ENCODE data around the gene GP1BA. TPM values are rescaled to one million over a fixed set of nuclear protein-coding genes. Genes with fewer than 3 reads are reported as not detected.

GP1BA gene
- total RNA-seq, 1 donor from 2014 or later = under 0.01 TPM

DNA sequence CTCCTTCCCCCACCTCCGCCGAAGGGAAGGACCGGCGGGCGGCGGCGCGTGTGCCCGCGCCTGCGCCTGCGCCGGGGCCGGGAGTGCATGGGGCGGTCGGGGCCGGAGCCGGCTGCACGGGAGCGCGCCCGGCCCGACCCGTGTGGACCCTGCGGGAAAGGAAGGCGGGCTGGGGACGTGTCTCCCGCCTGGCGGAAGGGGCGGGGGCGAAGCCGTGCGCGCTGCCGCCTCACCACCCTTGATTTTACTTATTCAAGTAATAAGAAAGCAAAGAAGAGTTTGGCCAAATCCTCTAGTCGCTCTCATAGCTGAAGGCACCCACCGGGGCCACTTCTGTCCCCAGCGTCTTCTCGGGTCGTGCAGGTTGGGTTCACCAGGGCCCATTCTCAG is 16.8 kb downstream of the GP1BA start:
- Histone ChIP-seq H3K27me3 (ENCODE audit: control insufficient read depth in 3 of 3, insufficient read depth in 3 of 3, low read length in 3 of 3) (no peaks in the 10 kb centered on the region), H3K36me3 (ENCODE audit: control insufficient read depth in 3 of 3, insufficient read depth in 3 of 3, low read length in 3 of 3) (peaks cover 32 to 44% (median 37%) of the 10 kb centered on the region in 3 donors), H3K4me3 (ENCODE audit: low read length in 3 of 3) (peak overlapping the region; percentile 91 to 98 (median 95)), H3K27ac (ENCODE audit: low read depth, low read length) (peak overlapping the region; percentile 98), H3K4me1 (ENCODE audit: control insufficient read depth in 3 of 3, insufficient read depth in 3 of 3, low read length in 3 of 3) (peaks cover 42 to 64% (median 45%) of the 10 kb centered on the region in 3 donors), H3K9ac (ENCODE audit: low read depth in 1 of 3, low read length in 3 of 3) (peak overlapping the region; percentile 77 to 90 (median 89)), H3K9me3 (ENCODE audit: control insufficient read depth in 3 of 3, low read length in 3 of 3) (no peaks in the 10 kb centered on the region)

DNA sequence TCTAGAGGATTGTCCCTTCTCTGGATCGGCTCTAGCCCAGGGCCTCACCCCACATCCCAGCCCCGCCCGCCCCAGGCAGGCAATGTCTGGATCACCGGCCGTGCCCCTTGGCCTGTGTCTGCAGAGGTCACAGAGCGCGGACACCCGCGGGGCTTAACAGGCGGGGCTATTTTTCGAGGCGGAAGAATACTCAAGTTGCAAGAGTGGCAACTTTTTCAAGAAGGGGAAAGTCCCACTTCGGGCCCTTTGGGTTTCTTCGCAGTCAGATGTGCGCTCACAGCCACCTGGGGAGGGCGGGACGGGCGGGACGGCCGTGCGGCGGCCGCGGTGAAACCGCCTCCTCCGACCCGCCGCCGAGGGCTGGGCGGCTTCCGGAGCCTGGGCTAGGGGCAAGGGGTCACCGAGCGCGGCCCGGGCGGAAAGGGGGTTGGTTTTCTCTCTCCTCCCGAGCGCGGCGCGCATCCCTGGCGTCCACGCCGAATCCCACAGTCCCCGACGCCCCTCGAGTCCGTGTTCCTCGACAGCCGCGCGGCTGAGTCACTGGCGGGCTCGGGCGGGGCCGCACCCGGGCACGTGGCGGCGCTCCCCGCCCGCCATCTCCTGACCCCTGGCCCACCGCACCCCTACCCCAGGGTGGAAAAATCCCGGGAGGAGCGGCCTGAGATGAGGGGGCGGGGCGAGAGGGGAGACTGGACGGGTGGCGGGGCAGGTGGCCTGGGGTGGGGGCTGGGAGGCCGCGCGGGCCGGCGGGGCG is 17.4 kb downstream of the GP1BA start:
- H3K4me1 ChIP-seq (ENCODE audit: control insufficient read depth in 3 of 3, insufficient read depth in 3 of 3, low read length in 3 of 3) = peaks cover 44 to 66% (median 51%) of the 10 kb centered on the region in 3 donors
- H3K27me3 ChIP-seq (ENCODE audit: control insufficient read depth in 3 of 3, insufficient read depth in 3 of 3, low read length in 3 of 3) = no peaks in the 10 kb centered on the region
- H3K9me3 ChIP-seq (ENCODE audit: control insufficient read depth in 3 of 3, low read length in 3 of 3) = no peaks in the 10 kb centered on the region
- peaks cover 31 to 39% (median 34%) of the 10 kb centered on the region in 3 donors for H3K36me3 ChIP-seq (ENCODE audit: control insufficient read depth in 3 of 3, insufficient read depth in 3 of 3, low read length in 3 of 3)
- peak overlapping the region; percentile 74 to 98 (median 83) for H3K4me3 ChIP-seq (ENCODE audit: low read length in 3 of 3)
- H3K27ac ChIP-seq (ENCODE audit: low read depth, low read length) = peak overlapping the region; percentile 98
- peak overlapping the region; percentile 77 to 90 (median 89) for H3K9ac ChIP-seq (ENCODE audit: low read depth in 1 of 3, low read length in 3 of 3)

DNA sequence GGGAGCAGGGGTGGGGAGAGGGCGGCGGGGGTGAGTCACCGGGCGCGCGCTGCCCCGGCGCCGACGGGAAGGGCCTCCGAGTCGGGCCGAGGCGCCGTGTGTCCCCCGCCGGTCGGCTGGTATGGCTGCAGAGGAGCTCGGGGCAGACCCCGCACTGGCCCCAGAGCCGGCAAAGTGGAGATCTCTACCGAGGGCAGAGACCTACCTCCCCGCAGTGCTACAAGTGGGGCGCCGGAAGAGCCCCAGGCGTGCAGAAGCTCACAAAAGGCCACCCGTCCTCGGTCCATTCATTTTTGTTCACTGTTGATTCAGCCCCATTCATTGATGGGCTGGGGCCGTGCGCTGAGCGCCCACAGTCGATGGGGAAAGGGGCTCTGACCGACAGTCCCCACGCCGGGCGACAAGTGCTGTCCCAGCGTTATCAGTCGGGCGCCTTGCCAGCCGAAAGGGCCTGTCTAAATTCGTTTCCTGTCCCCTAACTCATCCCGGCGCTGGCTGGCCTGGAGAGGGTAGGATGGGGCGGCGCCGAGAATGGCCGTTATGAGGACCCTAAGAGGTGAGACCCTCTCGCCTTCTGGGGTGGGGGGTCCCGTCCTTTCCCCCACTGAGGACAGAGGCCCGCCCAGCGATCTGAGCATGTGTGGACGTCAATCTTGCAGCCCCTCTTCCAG is 18.1 kb downstream of the GP1BA start:
- H3K27ac ChIP-seq (ENCODE audit: low read depth, low read length) = peak overlapping the region; percentile 98
- H3K9me3 ChIP-seq (ENCODE audit: control insufficient read depth in 3 of 3, low read length in 3 of 3) = no peaks in the 10 kb centered on the region
- H3K27me3 ChIP-seq (ENCODE audit: control insufficient read depth in 3 of 3, insufficient read depth in 3 of 3, low read length in 3 of 3) = no peaks in the 10 kb centered on the region
- H3K9ac ChIP-seq (ENCODE audit: low read depth in 1 of 3, low read length in 3 of 3) = peak overlapping the region; percentile 89 to 99 (median 97)
- peaks cover 29 to 38% (median 32%) of the 10 kb centered on the region in 3 donors for H3K36me3 ChIP-seq (ENCODE audit: control insufficient read depth in 3 of 3, insufficient read depth in 3 of 3, low read length in 3 of 3)
- peak overlapping the region; percentile 81 to 86 (median 85) for H3K4me3 ChIP-seq (ENCODE audit: low read length in 3 of 3)
- peaks cover 42 to 64% (median 49%) of the 10 kb centered on the region in 3 donors for H3K4me1 ChIP-seq (ENCODE audit: control insufficient read depth in 3 of 3, insufficient read depth in 3 of 3, low read length in 3 of 3)

DNA sequence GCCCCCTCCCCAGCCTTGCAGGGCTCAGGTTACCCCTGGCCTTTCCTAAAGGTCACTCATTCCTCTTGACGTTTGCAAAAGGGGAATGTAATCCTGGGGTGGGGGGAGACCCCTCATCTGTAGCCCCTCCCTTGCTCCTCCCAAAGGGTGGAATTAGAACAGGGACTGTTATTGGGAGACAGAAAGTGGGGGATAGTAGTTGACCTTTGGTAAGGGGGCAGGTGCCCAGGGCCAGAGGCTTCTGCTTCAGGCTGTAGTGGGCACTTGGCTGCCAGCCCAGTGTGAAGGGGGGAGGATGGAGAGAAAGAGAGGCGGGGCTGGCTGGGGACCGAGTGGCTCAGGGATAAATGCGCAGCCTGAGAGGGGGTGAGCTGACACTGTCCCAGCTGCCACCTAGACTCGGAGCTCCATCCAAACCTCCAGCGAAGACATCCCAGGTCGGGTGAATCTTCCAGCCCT is 18.7 kb downstream of the GP1BA start, which contains the start of gene ENO3:
Gene ENO3 (plus strand): TSS at position 374 of the 459 bp plus-strand sequence. CDS start 711 bp downstream, outside the sequence.
- H3K36me3 ChIP-seq (ENCODE audit: control insufficient read depth in 3 of 3, insufficient read depth in 3 of 3, low read length in 3 of 3) = peaks cover 31 to 38% (median 33%) of the 10 kb centered on the region in 3 donors
- H3K9ac ChIP-seq (ENCODE audit: low read depth in 1 of 3, low read length in 3 of 3) = peak within 1 kb of the TSS; percentile 89 to 99 (median 97)
- peak within 1 kb of the TSS; percentile 81 to 86 (median 85) for H3K4me3 ChIP-seq (ENCODE audit: low read length in 3 of 3)
- peaks cover 41 to 64% (median 49%) of the 10 kb centered on the region in 3 donors for H3K4me1 ChIP-seq (ENCODE audit: control insufficient read depth in 3 of 3, insufficient read depth in 3 of 3, low read length in 3 of 3)
- H3K27ac ChIP-seq (ENCODE audit: low read depth, low read length) = peak within 1 kb of the TSS; percentile 98
- H3K9me3 ChIP-seq (ENCODE audit: control insufficient read depth in 3 of 3, low read length in 3 of 3) = no peaks in the 10 kb centered on the region
- H3K27me3 ChIP-seq (ENCODE audit: control insufficient read depth in 3 of 3, insufficient read depth in 3 of 3, low read length in 3 of 3) = no peaks in the 10 kb centered on the region

DNA sequence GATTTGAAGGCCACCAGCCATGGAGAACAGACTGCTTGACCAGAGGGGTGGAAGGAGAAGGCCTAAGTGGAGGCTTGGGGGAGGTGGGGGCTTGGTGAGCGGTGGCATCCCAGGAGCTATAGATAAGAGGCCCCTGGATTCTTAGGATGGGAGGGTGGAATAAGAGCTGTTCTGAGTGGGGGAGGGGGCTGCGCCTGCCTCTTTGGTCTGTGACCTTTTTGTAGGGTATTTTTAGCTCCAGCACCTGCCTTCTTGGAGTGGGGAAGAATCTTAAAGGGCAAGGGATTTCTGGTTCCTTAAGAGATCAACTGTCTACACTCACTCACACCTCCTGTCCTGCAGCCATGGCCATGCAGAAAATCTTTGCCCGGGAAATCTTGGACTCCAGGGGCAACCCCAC is 19.4 kb downstream of the GP1BA start:
- H3K27ac ChIP-seq (ENCODE audit: low read depth, low read length) = peak overlapping the region; percentile 98
- H3K4me1 ChIP-seq (ENCODE audit: control insufficient read depth in 3 of 3, insufficient read depth in 3 of 3, low read length in 3 of 3) = peaks cover 41 to 64% (median 49%) of the 10 kb centered on the region in 3 donors
- no peaks in the 10 kb centered on the region for H3K9me3 ChIP-seq (ENCODE audit: control insufficient read depth in 3 of 3, low read length in 3 of 3)
- peak overlapping the region; percentile 89 to 99 (median 97) for H3K9ac ChIP-seq (ENCODE audit: low read depth in 1 of 3, low read length in 3 of 3)
- peaks cover 32 to 40% (median 36%) of the 10 kb centered on the region in 3 donors for H3K36me3 ChIP-seq (ENCODE audit: control insufficient read depth in 3 of 3, insufficient read depth in 3 of 3, low read length in 3 of 3)
- H3K4me3 ChIP-seq (ENCODE audit: low read length in 3 of 3) = peak overlapping the region; percentile 81 to 86 (median 85)
- no peaks in the 10 kb centered on the region for H3K27me3 ChIP-seq (ENCODE audit: control insufficient read depth in 3 of 3, insufficient read depth in 3 of 3, low read length in 3 of 3)

DNA sequence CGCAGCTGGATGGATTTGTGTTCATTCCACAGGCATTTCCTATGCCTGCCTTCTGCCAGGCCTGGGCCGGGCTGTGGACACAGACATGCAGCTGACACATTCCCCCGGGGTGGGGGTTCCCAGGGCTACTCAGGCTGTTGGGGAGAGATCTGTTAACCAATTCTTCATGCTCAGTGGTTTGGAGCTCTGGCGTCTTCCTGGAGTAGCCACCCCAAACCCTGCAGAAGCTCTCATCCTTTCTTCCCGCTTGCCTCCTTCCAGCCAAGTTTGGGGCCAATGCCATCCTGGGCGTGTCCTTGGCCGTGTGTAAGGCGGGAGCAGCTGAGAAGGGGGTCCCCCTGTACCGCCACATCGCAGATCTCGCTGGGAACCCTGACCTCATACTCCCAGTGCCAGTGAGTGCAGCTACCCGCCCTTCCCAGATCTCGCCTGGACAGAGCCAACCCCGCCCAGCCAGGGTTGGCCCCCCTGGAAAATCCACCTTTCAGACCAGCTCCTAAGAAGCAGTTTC is 21.4 kb downstream of the GP1BA start:
- Histone ChIP-seq H3K9ac (ENCODE audit: low read depth in 1 of 3, low read length in 3 of 3) (peak overlapping the region; percentile 84 to 99 (median 89)), H3K27ac (ENCODE audit: low read depth, low read length) (peak overlapping the region; percentile 65), H3K27me3 (ENCODE audit: control insufficient read depth in 3 of 3, insufficient read depth in 3 of 3, low read length in 3 of 3) (no peaks in the 10 kb centered on the region), H3K9me3 (ENCODE audit: control insufficient read depth in 3 of 3, low read length in 3 of 3) (no peaks in the 10 kb centered on the region), H3K36me3 (ENCODE audit: control insufficient read depth in 3 of 3, insufficient read depth in 3 of 3, low read length in 3 of 3) (peaks cover 36 to 48% (median 44%) of the 10 kb centered on the region in 3 donors), H3K4me1 (ENCODE audit: control insufficient read depth in 3 of 3, insufficient read depth in 3 of 3, low read length in 3 of 3) (peaks cover 45 to 67% (median 46%) of the 10 kb centered on the region in 3 donors), H3K4me3 (ENCODE audit: low read length in 3 of 3) (peak overlapping the region; percentile 81 to 86 (median 85))

DNA sequence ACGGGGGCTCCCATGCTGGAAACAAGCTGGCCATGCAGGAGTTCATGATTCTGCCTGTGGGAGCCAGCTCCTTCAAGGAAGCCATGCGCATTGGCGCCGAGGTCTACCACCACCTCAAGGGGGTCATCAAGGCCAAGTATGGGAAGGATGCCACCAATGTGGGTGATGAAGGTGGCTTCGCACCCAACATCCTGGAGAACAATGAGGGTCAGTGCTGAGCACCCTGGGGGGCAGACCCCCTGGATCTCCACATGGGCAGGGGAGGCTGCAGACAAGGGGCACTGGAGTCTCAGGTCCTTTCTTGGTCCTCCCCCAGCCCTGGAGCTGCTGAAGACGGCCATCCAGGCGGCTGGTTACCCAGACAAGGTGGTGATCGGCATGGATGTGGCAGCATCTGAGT is 23.0 kb downstream of the GP1BA start:
- H3K4me1 ChIP-seq (ENCODE audit: control insufficient read depth in 3 of 3, insufficient read depth in 3 of 3, low read length in 3 of 3) = peaks cover 45 to 78% (median 52%) of the 10 kb centered on the region in 3 donors
- H3K9me3 ChIP-seq (ENCODE audit: control insufficient read depth in 3 of 3, low read length in 3 of 3) = no peaks in the 10 kb centered on the region
- H3K4me3 ChIP-seq (ENCODE audit: low read length in 3 of 3) = peak overlapping the region; percentile 51 to 70 (median 56)
- no peaks in the 10 kb centered on the region for H3K27me3 ChIP-seq (ENCODE audit: control insufficient read depth in 3 of 3, insufficient read depth in 3 of 3, low read length in 3 of 3)
- peaks cover 42 to 58% (median 53%) of the 10 kb centered on the region in 3 donors for H3K36me3 ChIP-seq (ENCODE audit: control insufficient read depth in 3 of 3, insufficient read depth in 3 of 3, low read length in 3 of 3)
- peak overlapping the region; percentile 53 to 73 (median 61) for H3K9ac ChIP-seq (ENCODE audit: low read depth in 1 of 3, low read length in 3 of 3)
- no peak overlapping the region for H3K27ac ChIP-seq (ENCODE audit: low read depth, low read length)

DNA sequence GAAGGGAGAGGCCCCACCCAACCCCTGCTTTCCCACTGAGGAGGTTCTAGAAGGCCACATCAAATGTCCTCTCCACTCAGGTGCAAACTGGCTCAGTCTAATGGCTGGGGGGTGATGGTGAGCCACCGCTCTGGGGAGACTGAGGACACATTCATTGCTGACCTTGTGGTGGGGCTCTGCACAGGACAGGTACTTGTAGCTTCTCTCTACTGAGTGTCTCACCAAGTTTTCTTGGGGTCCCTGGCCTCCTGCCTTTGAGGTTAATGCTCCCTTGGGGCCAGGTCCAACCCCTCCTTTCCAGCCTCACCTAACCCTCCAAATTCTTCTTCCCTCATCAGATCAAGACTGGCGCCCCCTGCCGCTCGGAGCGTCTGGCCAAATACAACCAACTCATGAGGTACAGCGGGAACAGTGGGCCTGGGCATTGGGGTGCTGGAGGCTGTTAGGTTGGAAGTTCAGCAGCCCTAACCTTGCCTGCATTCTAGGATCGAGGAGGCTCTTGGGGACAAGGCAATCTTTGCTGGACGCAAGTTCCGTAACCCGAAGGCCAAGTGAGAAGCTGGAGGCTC is 24.5 kb downstream of the GP1BA start:
- Histone ChIP-seq H3K27me3 (ENCODE audit: control insufficient read depth in 3 of 3, insufficient read depth in 3 of 3, low read length in 3 of 3) (no peaks in the 10 kb centered on the region), H3K27ac (ENCODE audit: low read depth, low read length) (peak overlapping the region; percentile 54), H3K9me3 (ENCODE audit: control insufficient read depth in 3 of 3, low read length in 3 of 3) (no peaks in the 10 kb centered on the region), H3K4me3 (ENCODE audit: low read length in 3 of 3) (peak overlapping the region; percentile 23 to 70 (median 54)), H3K36me3 (ENCODE audit: control insufficient read depth in 3 of 3, insufficient read depth in 3 of 3, low read length in 3 of 3) (peaks cover 52 to 63% (median 62%) of the 10 kb centered on the region in 3 donors), H3K4me1 (ENCODE audit: control insufficient read depth in 3 of 3, insufficient read depth in 3 of 3, low read length in 3 of 3) (peaks cover 40 to 63% (median 45%) of the 10 kb centered on the region in 3 donors), H3K9ac (ENCODE audit: low read depth in 1 of 3, low read length in 3 of 3) (peak overlapping the region in 2 of 3 donors; percentile 38 to 73)

DNA sequence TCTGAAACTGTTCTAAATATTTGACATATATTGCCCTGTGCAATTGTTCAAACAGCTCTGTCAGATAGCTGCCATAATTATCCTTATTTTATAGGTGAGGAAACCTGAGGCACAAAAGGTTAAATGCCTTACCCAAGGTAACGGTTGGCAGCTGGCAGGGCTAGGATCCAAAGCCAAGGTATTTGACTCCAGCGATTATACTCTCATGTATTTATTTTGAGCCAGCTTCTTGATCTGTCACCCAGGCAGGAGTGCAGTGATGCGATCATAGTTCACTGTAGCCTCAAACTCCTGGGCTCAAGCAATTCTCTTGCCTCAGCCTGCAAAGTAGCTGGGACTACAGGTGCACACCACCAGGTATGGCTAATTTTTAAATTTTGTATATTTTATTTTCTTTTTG is 26.0 kb downstream of the GP1BA start:
- Histone ChIP-seq H3K27me3 (ENCODE audit: control insufficient read depth in 3 of 3, insufficient read depth in 3 of 3, low read length in 3 of 3) (no peaks in the 10 kb centered on the region), H3K9me3 (ENCODE audit: control insufficient read depth in 3 of 3, low read length in 3 of 3) (no peaks in the 10 kb centered on the region), H3K4me1 (ENCODE audit: control insufficient read depth in 3 of 3, insufficient read depth in 3 of 3, low read length in 3 of 3) (peaks cover 36 to 57% (median 45%) of the 10 kb centered on the region in 3 donors), H3K4me3 (ENCODE audit: low read length in 3 of 3) (no peak overlapping the region), H3K36me3 (ENCODE audit: control insufficient read depth in 3 of 3, insufficient read depth in 3 of 3, low read length in 3 of 3) (peaks cover 49 to 55% (median 50%) of the 10 kb centered on the region in 3 donors), H3K9ac (ENCODE audit: low read depth in 1 of 3, low read length in 3 of 3) (peak overlapping the region in 1 of 3 donors; percentile 25), H3K27ac (ENCODE audit: low read depth, low read length) (no peak overlapping the region)
